Suprapubic skin (tissue), 4 donors: ENCODE results near the gene ABCE1. TPM values are rescaled to one million over a fixed set of nuclear protein-coding genes. Genes with fewer than 3 reads are reported as not detected.
A peak's percentile ranks its signal among the peaks of the same experiment; 100 is the strongest.

Experiments used
- DNase-seq, 2 donors: peaks; one replicate each; pipeline ENCODE4 v3.0.0-alpha.2; 2019; ENCODE audit warnings: low spot score in 2 of 2
- H3K27ac ChIP-seq: fragments of 200-600 bp; sonication (generic); one replicate; pipeline ENCODE4 v1.5.1; 2019
- H3K27me3 ChIP-seq: fragments of 200-600 bp; sonication (generic); one replicate; pipeline ENCODE4 v1.5.1; 2019
- H3K36me3 ChIP-seq: fragments of 200-600 bp; sonication (generic); one replicate; pipeline ENCODE4 v1.5.1; 2019
- H3K4me1 ChIP-seq: fragments of 200-600 bp; sonication (generic); one replicate; pipeline ENCODE4 v1.5.1; 2019
- H3K4me3 ChIP-seq: fragments of 200-600 bp; sonication (generic); one replicate; pipeline ENCODE4 v1.5.1; 2019; ENCODE audit warnings: mild to moderate bottlenecking
- H3K9me3 ChIP-seq: fragments of 200-600 bp; sonication (generic); one replicate; pipeline ENCODE4 v1.5.1; 2019
- EP300 ChIP-seq: sonication (generic); formaldehyde crosslinking; IDR thresholded peaks from one replicate; pipeline ENCODE4 v1.6.1; 2017; ENCODE audit warnings: antibody characterized with exemption
- POLR2A ChIP-seq, 2 donors: fragments of 450-650 bp; IDR thresholded peaks; one replicate each; pipeline ENCODE4 v1.6.1; 2017; ENCODE audit warnings: antibody characterized with exemption in 2 of 2, mild to moderate bottlenecking in 2 of 2, moderate library complexity in 2 of 2
- POLR2AphosphoS5 ChIP-seq, 3 donors: sonication (generic); formaldehyde crosslinking; IDR thresholded peaks; one replicate each; pipeline ENCODE4 v1.6.1; 2017; ENCODE audit warnings: antibody characterized with exemption in 3 of 3
- WGBS: methylation state at CpG from one replicate; pipeline ENCODE4 v1.1.5; 2018; 5-methylcytosine and 5-hydroxymethylcytosine counted together
- total RNA-seq, 4 donors: library from RNA; depleted of rRNA; stranded (reverse); fragments of >200 nt; gene quantifications; one replicate each; pipeline ENCODE4 v1.1.0, GENCODE V29; 2016
- TF ChIP-seq, protein P1 (sequence below), 2 donors: fragments of 200-600 bp in 1 of 2; fragments of 450-650 bp in 1 of 2; sonication (generic) in 1 of 2; IDR thresholded peaks; one replicate each; pipeline ENCODE4 v1.5.1; 2016 to 2019; ENCODE audit warnings: antibody characterized with exemption in 2 of 2, mild to moderate bottlenecking in 1 of 2, moderate library complexity in 1 of 2

Gene ABCE1
- total RNA-seq, 4 donors from 2014 or later: 70.6 to 87.5 (median 75.8) TPM

- Histone ChIP-seq H3K4me1 (peaks cover 44% of the 10 kb centered on the region), H3K9me3 (no peaks in the 10 kb centered on the region), H3K27me3 (no peaks in the 10 kb centered on the region), H3K36me3 (peaks cover 18% of the 10 kb centered on the region), H3K27ac (peak overlapping the region; percentile 95), H3K4me3 (peak overlapping the region; percentile 89)
- TF ChIP-seq, protein P1, sequence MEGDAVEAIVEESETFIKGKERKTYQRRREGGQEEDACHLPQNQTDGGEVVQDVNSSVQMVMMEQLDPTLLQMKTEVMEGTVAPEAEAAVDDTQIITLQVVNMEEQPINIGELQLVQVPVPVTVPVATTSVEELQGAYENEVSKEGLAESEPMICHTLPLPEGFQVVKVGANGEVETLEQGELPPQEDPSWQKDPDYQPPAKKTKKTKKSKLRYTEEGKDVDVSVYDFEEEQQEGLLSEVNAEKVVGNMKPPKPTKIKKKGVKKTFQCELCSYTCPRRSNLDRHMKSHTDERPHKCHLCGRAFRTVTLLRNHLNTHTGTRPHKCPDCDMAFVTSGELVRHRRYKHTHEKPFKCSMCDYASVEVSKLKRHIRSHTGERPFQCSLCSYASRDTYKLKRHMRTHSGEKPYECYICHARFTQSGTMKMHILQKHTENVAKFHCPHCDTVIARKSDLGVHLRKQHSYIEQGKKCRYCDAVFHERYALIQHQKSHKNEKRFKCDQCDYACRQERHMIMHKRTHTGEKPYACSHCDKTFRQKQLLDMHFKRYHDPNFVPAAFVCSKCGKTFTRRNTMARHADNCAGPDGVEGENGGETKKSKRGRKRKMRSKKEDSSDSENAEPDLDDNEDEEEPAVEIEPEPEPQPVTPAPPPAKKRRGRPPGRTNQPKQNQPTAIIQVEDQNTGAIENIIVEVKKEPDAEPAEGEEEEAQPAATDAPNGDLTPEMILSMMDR (IDR thresholded peaks at IDR 0.05): no peak
- TF ChIP-seq POLR2AphosphoS5 (IDR thresholded peaks at IDR 0.05): no peak
- TF ChIP-seq EP300: no peak
- TF ChIP-seq POLR2A (IDR thresholded peaks at IDR 0.05): no peak
- 0% methylated on average over 9 of the region's 9 CpGs for WGBS
- no peak for DNase-seq
Measured at GRCh38 chr4:145098675-145099037, 545 bp downstream of the ABCE1 start.

GRCh38 chr4:145099653-145100052 lies 1.5 kb downstream of the ABCE1 start:
- WGBS: 20% methylated on average over 5 of the region's 5 CpGs
- Histone ChIP-seq H3K4me3 (peak overlapping the region; percentile 89), H3K27ac (no peak overlapping the region), H3K36me3 (peaks cover 8% of the 10 kb centered on the region), H3K4me1 (peaks cover 44% of the 10 kb centered on the region), H3K9me3 (no peaks in the 10 kb centered on the region), H3K27me3 (no peaks in the 10 kb centered on the region)
- DNase-seq: no peak
- TF ChIP-seq, protein P1 (IDR thresholded peaks at IDR 0.05): no peak
- no peak for TF ChIP-seq POLR2A (IDR thresholded peaks at IDR 0.05)
- TF ChIP-seq EP300: no peak
- no peak for TF ChIP-seq POLR2AphosphoS5 (IDR thresholded peaks at IDR 0.05)

- no peaks in the 10 kb centered on the region for H3K9me3 ChIP-seq
- no peaks in the 10 kb centered on the region for H3K27me3 ChIP-seq
- H3K4me3 ChIP-seq: no peak overlapping the region
- peaks cover 5% of the 10 kb centered on the region for H3K36me3 ChIP-seq
- no peak for DNase-seq
- TF ChIP-seq EP300: no peak
- TF ChIP-seq, protein P1 (IDR thresholded peaks at IDR 0.05): no peak
- no peak for TF ChIP-seq POLR2A (IDR thresholded peaks at IDR 0.05)
- H3K4me1 ChIP-seq: peaks cover 44% of the 10 kb centered on the region
- WGBS: 96% methylated on average over 1 of the region's 1 CpG
- no peak overlapping the region for H3K27ac ChIP-seq
Measured at GRCh38 chr4:145101091-145101490, 3.0 kb downstream of the ABCE1 start.

DNA sequence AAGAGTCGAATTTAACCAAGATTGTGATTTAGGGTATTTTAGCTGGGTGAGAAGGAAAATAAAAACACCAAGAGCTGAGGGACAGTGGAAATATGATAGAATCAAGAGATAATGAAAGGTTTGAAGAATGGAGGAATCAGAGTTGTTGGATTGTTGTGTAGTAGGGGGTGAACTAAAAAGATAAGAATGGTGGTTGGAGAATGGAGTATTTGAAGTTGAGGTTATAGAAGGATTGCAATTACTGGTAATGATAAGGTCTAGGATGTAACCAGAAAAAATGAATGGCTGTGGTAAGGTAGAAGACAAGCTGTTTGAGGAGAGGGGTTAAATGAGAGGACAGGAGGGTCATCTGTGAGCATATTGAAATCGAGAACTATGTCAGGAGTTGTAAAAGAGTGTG lies 4.5 kb downstream of the ABCE1 start:
- TF ChIP-seq, protein P1 (IDR thresholded peaks at IDR 0.05): no peak
- TF ChIP-seq POLR2A (IDR thresholded peaks at IDR 0.05): no peak
- TF ChIP-seq POLR2AphosphoS5 (IDR thresholded peaks at IDR 0.05): no peak
- TF ChIP-seq EP300: no peak
- no peak for DNase-seq
- H3K9me3 ChIP-seq: no peaks in the 10 kb centered on the region
- no peak overlapping the region for H3K4me3 ChIP-seq
- peaks cover 31% of the 10 kb centered on the region for H3K4me1 ChIP-seq
- no peaks in the 10 kb centered on the region for H3K27me3 ChIP-seq
- 92% methylated on average over 2 of the region's 2 CpGs for WGBS
- no peak overlapping the region for H3K27ac ChIP-seq
- peaks cover 18% of the 10 kb centered on the region for H3K36me3 ChIP-seq

GRCh38 chr4:145103496-145103895 lies 5.4 kb downstream of the ABCE1 start:
- H3K27me3 ChIP-seq: no peaks in the 10 kb centered on the region
- no peak overlapping the region for H3K27ac ChIP-seq
- H3K4me3 ChIP-seq: no peak overlapping the region
- 84% methylated on average over 3 of the region's 3 CpGs for WGBS
- peaks cover 31% of the 10 kb centered on the region for H3K4me1 ChIP-seq
- TF ChIP-seq POLR2AphosphoS5 (IDR thresholded peaks at IDR 0.05): no peak
- no peak for TF ChIP-seq EP300
- TF ChIP-seq, protein P1 (IDR thresholded peaks at IDR 0.05): no peak
- TF ChIP-seq POLR2A (IDR thresholded peaks at IDR 0.05): no peak
- H3K36me3 ChIP-seq: peaks cover 27% of the 10 kb centered on the region
- no peak for DNase-seq
- H3K9me3 ChIP-seq: no peaks in the 10 kb centered on the region
